Measurements from ENCODE around the gene MAPK8IP1. TPM values are rescaled to one million over a fixed set of nuclear protein-coding genes. Genes with fewer than 3 reads are reported as not detected.

Gene MAPK8IP1
- total and polyA plus RNA-seq, 2 donors (not counting 3 experiments of a cell fraction or from before 2014, with no cell fraction given): 4.1 to 4.8 TPM

DNA sequence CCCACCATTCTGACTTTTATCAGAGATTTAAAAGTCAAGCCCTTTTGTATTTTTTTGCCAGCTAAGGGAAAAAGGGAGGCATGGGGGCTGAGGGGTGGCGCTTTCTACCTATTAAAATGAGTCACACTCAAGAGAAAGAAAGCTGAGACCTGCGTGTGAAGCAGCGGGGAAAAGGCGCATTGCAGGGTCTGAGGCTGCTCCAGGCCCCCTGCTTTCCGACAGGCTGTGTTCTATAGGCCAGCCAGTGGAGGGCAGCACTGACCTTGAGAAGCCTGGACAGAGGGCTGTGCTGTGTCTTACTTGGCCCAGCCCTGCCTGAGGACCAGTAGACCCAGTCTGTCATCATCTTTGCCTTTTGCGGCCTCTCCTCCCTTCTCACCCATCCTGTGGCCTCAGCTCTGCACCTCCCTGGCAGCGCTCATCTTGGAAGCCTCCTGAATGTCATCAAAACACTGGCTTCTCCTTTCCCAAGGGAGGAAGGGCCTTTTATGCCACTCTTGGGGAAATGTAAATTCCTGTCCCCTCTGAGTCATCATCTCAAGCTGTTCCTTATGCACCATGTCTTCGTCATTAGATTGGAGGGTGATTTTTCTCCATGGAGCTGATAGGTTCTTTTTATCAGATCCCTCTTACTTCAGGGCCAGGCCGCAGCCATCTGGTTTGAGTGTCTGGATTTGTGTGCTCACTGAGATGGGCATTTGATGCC is 12.6 kb upstream of the MAPK8IP1 start:
- Histone ChIP-seq H3K4me2 (ENCODE audit: insufficient read depth, low read length) (no peak overlapping the region), H3K4me3 (replicated peaks in 1 of 3; ENCODE audit: insufficient read depth in 1 of 3, low read depth in 1 of 3, low read length in 3 of 3) (no peak overlapping the region), H3K9ac (replicated peaks; ENCODE audit: extremely low read depth, insufficient read depth, low read length) (no peak overlapping the region), H4K20me1 (replicated peaks; ENCODE audit: control insufficient read depth, extremely low read depth, insufficient read depth, low read length) (no peaks in the 10 kb centered on the region), H3K4me1 (ENCODE audit: control insufficient read depth, extremely low read depth, insufficient read depth, low read length) (no peaks in the 10 kb centered on the region), H2AFZ (ENCODE audit: low read depth, low read length) (no peak overlapping the region), H3K36me3 (ENCODE audit: control insufficient read depth in 2 of 2, extremely low read depth in 1 of 2, insufficient read depth in 2 of 2, low read length in 2 of 2) (peaks cover 5 to 38% of the 10 kb centered on the region in 2 experiments), H3K79me2 (ENCODE audit: control insufficient read depth, insufficient read depth, low read length) (no peaks in the 10 kb centered on the region), H3K27ac (ENCODE audit: insufficient read depth, low read depth, low read length) (no peak overlapping the region), H3K27me3 (ENCODE audit: control insufficient read depth in 2 of 2, insufficient read depth in 2 of 2, low read length in 2 of 2) (no peaks in the 10 kb centered on the region), H3K9me1 (replicated peaks; ENCODE audit: control insufficient read depth, extremely low read depth, insufficient read depth, low read length) (no peaks in the 10 kb centered on the region), H3K9me3 (replicated peaks; ENCODE audit: control insufficient read depth, insufficient read depth, low read length) (no peaks in the 10 kb centered on the region)
- no peak for TF ChIP-seq POLR2AphosphoS5 (IDR thresholded peaks at IDR 0.05; ENCODE audit: insufficient read depth, low read depth, low read length)
- TF ChIP-seq MAX (IDR thresholded peaks at IDR 0.05; ENCODE audit: insufficient read depth, insufficient read length): no peak
- peak; percentile 70 to 84 for TF ChIP-seq CTCF (IDR thresholded peaks at IDR 0.05; ENCODE audit: extremely low read depth in 1 of 2, insufficient read depth in 1 of 2, low read depth in 1 of 2, low read length in 2 of 2)
- CTCF ChIA-PET: interaction anchor here (0.6 to 4.1 kb wide), 15 partner anchors 10 to 370 kb away, joined by 3 to 39 read pairs (median 3); partner anchors contain the start of gene PEX16
- BruUV-seq (replicated peaks): no TSS peak
- intact Hi-C loops (cut with micrococcal nuclease) (loop anchor here (1.0 to 2.0 kb wide), 3 partner anchors 44 to 435 kb away; partner anchors contain the start of gene PEX16), dilution Hi-C loops (cut with MboI; ENCODE audit: extremely low pct_ligation_motif_present, low sequenced_read_pairs) (no loop called here)
- DNase-seq (ENCODE audit: low read depth, low spot score) (peak; percentile 57), FAIRE-seq (peak; percentile 86)
- POLR2A ChIA-PET: no interaction called here

- no peaks in the 10 kb centered on the region for H4K20me1 ChIP-seq (replicated peaks; ENCODE audit: control insufficient read depth, extremely low read depth, insufficient read depth, low read length)
- no peaks in the 10 kb centered on the region for H3K27me3 ChIP-seq (ENCODE audit: control insufficient read depth in 2 of 2, insufficient read depth in 2 of 2, low read length in 2 of 2)
- no peak overlapping the region for H3K4me3 ChIP-seq (replicated peaks in 1 of 3; ENCODE audit: insufficient read depth in 1 of 3, low read depth in 1 of 3, low read length in 3 of 3)
- ChIA-PET POLR2A (no interaction called here), CTCF (interaction anchor here (1.3 kb wide), 2 partner anchors 13 to 130 kb away, joined by 3 read pairs; no protein-coding TSS in a partner anchor)
- H3K36me3 ChIP-seq (ENCODE audit: control insufficient read depth in 2 of 2, extremely low read depth in 1 of 2, insufficient read depth in 2 of 2, low read length in 2 of 2): peaks cover 0 to 10% of the 10 kb centered on the region in 2 experiments
- dilution Hi-C loops (cut with MboI; ENCODE audit: extremely low pct_ligation_motif_present, low sequenced_read_pairs): no loop called here
- no peak for TF ChIP-seq FOS (IDR thresholded peaks at IDR 0.05; ENCODE audit: borderline replicate concordance, insufficient read depth, low read length)
- no peak overlapping the region for H3K27ac ChIP-seq (ENCODE audit: insufficient read depth, low read depth, low read length)
- H3K9me1 ChIP-seq (replicated peaks; ENCODE audit: control insufficient read depth, extremely low read depth, insufficient read depth, low read length): no peaks in the 10 kb centered on the region
- H2AFZ ChIP-seq (ENCODE audit: low read depth, low read length): no peak overlapping the region
- H3K9me3 ChIP-seq (replicated peaks; ENCODE audit: control insufficient read depth, insufficient read depth, low read length): no peaks in the 10 kb centered on the region
- intact Hi-C loops (cut with micrococcal nuclease): no loop called here
- H3K4me1 ChIP-seq (ENCODE audit: control insufficient read depth, extremely low read depth, insufficient read depth, low read length): no peaks in the 10 kb centered on the region
- H3K4me2 ChIP-seq (ENCODE audit: insufficient read depth, low read length): no peak overlapping the region
- no peak overlapping the region for H3K9ac ChIP-seq (replicated peaks; ENCODE audit: extremely low read depth, insufficient read depth, low read length)
- H3K79me2 ChIP-seq (ENCODE audit: control insufficient read depth, insufficient read depth, low read length): no peaks in the 10 kb centered on the region
- DNase-seq (ENCODE audit: low read depth, low spot score): no peak
- no peak for FAIRE-seq
- BruUV-seq (replicated peaks): no TSS peak
Measured at GRCh38 chr11:45876401-45876800, 9.1 kb upstream of the MAPK8IP1 start.
